Esophagus mucosa (tissue), 1 donor: Measurements from ENCODE around the gene HUS1. TPM values are rescaled to one million over a fixed set of nuclear protein-coding genes. Genes with fewer than 3 reads are reported as not detected.
"Not testable (repeated sequence)": the region's sequence is repeated elsewhere in the genome, so short reads cannot be mapped to it uniquely, and the experiment has no call there.

Experiments used
- ATAC-seq: fragments of 200-7000 bp; cut with Tn5 transposase; one replicate; pipeline ENCODE4 v1.9.1; 2020
- total RNA-seq: library from RNA; stranded (reverse); gene quantifications from one replicate; pipeline ENCODE4 v1.2.4, GENCODE V29; 2023
- donor health status: DM: yes; HTN: yes; CAD: no.

The HUS1 gene
- total RNA-seq, 1 donor from 2014 or later: 20.0 TPM

DNA sequence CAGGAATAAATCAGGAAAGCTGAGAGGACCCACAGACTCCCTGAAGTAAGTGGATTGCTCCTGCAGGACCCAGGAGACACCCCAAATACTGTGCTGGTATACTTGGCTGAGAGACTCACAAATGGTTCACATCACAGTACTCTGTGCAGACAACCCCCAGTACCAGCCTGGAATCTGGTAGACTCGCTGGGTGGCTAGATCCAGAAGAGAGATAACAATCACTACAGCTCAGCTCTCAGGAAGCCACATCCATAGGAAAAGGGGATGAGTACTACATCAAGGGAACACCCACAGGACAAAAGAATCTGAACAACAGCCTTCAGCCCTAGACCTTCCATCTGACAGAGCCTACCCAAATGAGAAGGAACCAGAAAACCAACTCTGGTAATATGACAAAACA lies 62.9 kb downstream of the HUS1 start:
- not testable (repeated sequence) for ATAC-seq

DNA sequence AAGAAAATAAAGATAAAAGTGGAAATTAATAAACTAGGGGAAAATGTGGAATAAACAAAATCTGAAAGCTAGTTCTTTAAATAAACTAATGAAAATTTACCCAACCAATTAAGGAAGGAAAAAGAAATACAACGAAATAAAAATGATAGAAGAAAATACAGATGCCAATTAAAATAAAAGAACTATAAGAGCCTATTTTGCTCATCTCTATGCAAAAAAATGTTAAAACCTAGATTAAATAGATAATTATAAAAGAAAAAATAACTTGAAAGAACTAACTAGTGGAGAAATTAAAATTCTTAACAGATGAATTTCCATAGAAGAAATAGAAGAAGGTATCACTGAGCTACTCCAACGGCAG lies 63.8 kb downstream of the HUS1 start:
- no peak for ATAC-seq

- no peak for ATAC-seq
Measured at GRCh38 chr7:47914717-47915615, 64.4 kb downstream of the HUS1 start.

Other genes starting within 250 kb of the HUS1 start
- gene PKD1L1, start 31.1 kb downstream of the HUS1 start, total RNA-seq: 0.36 TPM
- not detected for gene SUN3, start 49.5 kb upstream of the HUS1 start, total RNA-seq
- 1.00 TPM for gene C7orf57, start 55.9 kb upstream of the HUS1 start, total RNA-seq
- 204 TPM for gene UPP1, start 109.7 kb upstream of the HUS1 start, total RNA-seq
- 4.3 TPM for gene ABCA13, start 191.8 kb upstream of the HUS1 start, total RNA-seq